ENCODE results near the gene MOK. TPM values are rescaled to one million over a fixed set of nuclear protein-coding genes. Genes with fewer than 3 reads are reported as not detected.
"Not testable (repeated sequence)": the region's sequence is repeated elsewhere in the genome, so short reads cannot be mapped to it uniquely, and the experiment has no call there.

MOK gene
- total and polyA plus RNA-seq, 2 donors: 12.9 to 19.3 TPM

DNA sequence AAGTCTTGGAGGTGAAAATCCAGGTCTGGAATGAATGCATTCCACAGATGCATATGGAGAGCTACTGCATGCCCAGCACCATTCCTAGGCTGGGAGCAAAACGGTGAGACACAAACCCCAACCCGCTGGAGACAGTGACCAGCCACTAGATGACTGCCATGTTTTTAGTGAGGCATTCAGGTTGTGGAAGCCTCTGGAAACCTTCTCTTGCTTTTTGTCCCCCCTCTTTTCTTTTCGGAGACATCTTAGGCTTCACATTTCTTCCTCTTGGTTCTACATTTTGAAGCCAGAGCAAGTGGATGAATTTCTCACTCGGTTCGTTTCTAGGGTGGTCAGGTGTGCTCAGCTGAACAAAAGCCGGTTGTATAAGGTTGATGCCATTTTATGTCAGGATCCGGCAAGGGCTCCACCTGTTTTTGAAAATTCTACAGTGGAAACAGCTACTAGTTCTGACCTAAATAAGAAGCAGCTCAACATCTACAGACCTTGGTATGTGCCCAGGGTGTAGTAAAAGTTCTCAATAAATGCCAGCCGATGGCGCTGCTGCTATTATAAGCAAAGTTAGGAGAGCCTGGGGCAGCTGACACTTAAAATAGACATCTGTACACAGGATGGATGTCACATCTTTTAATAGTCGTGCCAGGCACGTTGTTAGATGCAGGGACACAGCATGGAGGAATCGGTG, 12.7 kb upstream of the MOK start:
- H3K36me3 ChIP-seq (ENCODE audit: insufficient read depth): no peaks in the 10 kb centered on the region
- no peaks in the 10 kb centered on the region for H3K4me1 ChIP-seq (ENCODE audit: insufficient read depth)
- 51% methylated on average over 12 of the region's 12 CpGs for WGBS
- no peak overlapping the region for H3K27ac ChIP-seq (ENCODE audit: low read depth)
- DNase-seq (ENCODE audit: extremely low spot score): no peak
- peak overlapping the region; percentile 29 for H3K4me3 ChIP-seq (ENCODE audit: low read depth, low read length)

DNA sequence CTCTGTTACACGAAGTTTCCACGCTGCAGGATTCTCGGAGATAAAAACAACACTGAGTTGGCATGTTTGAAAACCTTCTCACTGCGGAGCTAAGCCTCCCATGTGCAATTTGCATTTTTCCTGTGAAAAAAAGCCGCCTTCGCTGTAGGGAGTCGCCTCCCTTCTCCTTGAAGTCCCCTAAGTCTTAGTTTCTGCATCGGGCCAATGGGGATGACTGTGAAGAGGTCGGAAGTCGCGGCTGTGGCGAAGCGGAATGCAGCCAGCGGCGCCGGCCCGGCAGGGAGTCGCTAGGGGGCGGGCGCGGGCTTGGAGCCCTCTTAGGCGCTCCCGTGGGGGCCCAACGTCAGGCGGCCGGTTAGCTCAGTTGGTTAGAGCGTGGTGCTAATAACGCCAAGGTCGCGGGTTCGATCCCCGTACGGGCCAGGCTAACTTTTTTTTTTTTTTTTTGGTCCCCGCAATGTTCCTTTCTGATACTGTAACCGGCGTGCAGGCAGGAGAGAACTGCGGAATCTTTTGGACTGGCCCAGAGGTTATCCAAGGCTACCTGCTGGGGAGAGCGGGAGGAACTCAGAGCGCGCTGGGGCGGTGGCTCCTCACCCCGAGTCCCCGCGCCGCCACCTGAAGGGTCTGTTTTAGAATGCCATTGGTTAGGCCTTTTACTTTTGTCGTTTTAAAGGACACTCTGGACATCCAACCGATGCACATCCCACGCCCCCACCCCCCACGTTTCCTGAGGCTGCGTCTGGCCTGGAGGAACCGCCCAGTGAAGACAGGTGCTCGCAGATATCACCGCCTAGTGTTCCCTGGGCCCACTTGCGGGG, 12.0 kb upstream of the MOK start:
- Histone ChIP-seq H3K27ac (ENCODE audit: low read depth) (peak overlapping the region; percentile 56), H3K4me1 (ENCODE audit: insufficient read depth) (no peaks in the 10 kb centered on the region), H3K36me3 (ENCODE audit: insufficient read depth) (no peaks in the 10 kb centered on the region), H3K4me3 (ENCODE audit: low read depth, low read length) (peak overlapping the region; percentile 35)
- 1% methylated on average over 54 of the region's 54 CpGs for WGBS
- DNase-seq (ENCODE audit: extremely low spot score): peak; percentile 74

DNA sequence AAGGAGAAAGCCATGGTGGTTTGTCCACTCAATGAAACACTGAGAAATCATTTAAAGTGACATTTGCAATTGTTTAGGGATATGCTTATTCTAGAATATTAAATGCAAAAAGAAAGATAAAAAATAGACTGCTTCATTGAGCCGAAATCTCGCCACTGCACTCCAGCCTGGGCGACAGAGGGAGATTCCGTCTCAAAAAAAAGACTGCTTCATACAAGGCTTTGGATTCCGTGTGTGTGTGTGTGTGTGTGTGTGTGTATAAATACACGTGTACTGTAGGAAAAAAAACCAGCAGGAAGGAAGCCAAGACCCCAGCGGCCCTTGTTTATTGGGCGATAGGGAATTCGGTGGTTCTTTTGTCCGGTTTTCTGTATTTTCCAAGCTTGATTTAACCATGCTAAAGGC, 11.4 kb upstream of the MOK start:
- H3K4me3 ChIP-seq (ENCODE audit: low read depth, low read length): peak overlapping the region; percentile 35
- H3K36me3 ChIP-seq (ENCODE audit: insufficient read depth): no peaks in the 10 kb centered on the region
- H3K4me1 ChIP-seq (ENCODE audit: insufficient read depth): no peaks in the 10 kb centered on the region
- DNase-seq (ENCODE audit: extremely low spot score): peak; percentile 62
- WGBS: under 1% methylated on average over 10 of the region's 10 CpGs
- no peak overlapping the region for H3K27ac ChIP-seq (ENCODE audit: low read depth)

GRCh38 chr14:102315121-102315520, 10.2 kb upstream of the MOK start:
- Histone ChIP-seq H3K36me3 (ENCODE audit: insufficient read depth) (no peaks in the 10 kb centered on the region), H3K27ac (ENCODE audit: low read depth) (no peak overlapping the region), H3K4me3 (ENCODE audit: low read depth, low read length) (no peak overlapping the region), H3K4me1 (ENCODE audit: insufficient read depth) (no peaks in the 10 kb centered on the region)
- DNase-seq (ENCODE audit: extremely low spot score): no peak
- WGBS: 77% methylated on average over 6 of the region's 6 CpGs

DNA sequence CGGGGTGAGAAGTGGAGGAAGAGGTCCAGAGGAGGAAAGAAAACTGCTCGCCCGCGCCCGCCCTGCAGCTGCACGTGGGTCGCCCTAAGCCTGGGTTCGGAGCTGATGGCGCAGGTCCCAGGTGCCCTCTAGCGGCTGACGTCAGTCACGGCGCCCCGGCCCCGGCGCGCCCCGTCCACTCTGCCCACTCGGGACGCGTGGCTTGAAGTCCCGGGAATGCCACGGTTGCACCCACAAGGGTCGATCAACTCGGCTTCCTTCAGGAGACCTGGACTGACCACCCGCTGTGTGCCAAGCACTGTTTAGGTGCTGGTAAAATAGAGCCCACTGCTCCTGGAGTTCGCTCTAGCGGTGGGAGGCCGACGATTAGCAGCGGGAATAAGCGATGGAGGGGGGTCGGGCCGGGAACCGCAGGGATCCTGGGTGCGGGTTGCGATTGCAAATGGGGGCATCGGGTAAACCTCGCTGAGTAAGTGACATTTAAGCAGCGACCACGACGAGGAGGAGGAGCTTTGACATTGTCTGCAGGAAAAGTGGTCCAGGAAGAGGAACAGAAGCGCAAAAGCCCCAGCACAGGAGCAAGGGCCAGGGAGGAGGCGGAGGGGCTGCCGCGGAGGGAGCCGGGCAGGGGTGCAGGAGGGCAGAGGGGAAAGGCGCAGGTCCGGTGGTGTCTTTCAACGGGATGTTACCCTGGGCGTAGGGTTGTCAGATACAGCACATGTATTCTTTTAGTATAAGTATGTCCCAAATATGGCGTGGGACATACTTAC, 9.5 kb upstream of the MOK start:
- DNase-seq (ENCODE audit: extremely low spot score): no peak
- no peak overlapping the region for H3K27ac ChIP-seq (ENCODE audit: low read depth)
- peak overlapping the region; percentile 39 for H3K4me3 ChIP-seq (ENCODE audit: low read depth, low read length)
- WGBS: 7% methylated on average over 52 of the region's 52 CpGs
- no peaks in the 10 kb centered on the region for H3K4me1 ChIP-seq (ENCODE audit: insufficient read depth)
- H3K36me3 ChIP-seq (ENCODE audit: insufficient read depth): no peaks in the 10 kb centered on the region

- no peaks in the 10 kb centered on the region for H3K4me1 ChIP-seq (ENCODE audit: insufficient read depth)
- WGBS: 92% methylated on average over 3 of the region's 3 CpGs
- H3K36me3 ChIP-seq (ENCODE audit: insufficient read depth): no peaks in the 10 kb centered on the region
- H3K4me3 ChIP-seq (ENCODE audit: low read depth, low read length): no peak overlapping the region
- H3K27ac ChIP-seq (ENCODE audit: low read depth): no peak overlapping the region
- no peak for DNase-seq (ENCODE audit: extremely low spot score)
These were observed 1.3 kb downstream of the MOK start for GRCh38 chr14:102303664-102304063.

DNA sequence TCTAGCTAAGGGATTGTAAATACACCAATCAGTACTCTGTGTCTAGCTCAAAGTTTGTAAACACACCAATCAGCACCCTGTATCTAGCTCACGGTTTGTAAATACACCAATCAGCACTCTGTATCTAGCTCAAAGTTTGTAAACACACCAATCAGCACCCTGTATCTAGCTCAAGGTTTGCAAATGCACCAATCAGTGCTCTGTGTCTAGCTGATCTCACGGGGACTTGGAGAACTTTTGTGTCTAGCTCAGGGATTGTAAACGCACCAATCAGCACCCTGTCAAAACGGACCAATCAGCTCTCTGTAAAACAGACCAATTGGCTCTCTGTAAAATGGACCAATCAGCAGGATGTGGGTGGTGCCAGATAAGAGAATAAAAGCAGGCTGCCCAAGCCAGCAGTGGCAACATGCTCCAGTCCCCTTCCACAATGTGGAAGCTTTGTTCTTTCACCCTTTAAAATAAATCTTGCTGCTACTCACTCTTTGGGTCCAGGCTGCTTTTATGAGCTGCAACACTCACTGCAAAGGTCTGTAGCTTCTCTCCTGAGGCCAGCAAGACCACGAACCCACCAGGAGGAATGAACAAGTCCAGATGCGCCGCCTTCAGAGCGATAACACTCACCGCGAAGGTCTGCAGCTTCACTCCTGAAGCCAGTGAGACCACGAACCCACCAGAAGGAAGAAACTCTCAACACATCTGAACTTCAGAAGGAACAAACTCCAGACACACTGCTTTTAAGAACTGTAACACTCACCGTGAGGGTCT, 6.5 kb downstream of the MOK start:
- WGBS: 86% methylated on average over 12 of the region's 12 CpGs

DNA sequence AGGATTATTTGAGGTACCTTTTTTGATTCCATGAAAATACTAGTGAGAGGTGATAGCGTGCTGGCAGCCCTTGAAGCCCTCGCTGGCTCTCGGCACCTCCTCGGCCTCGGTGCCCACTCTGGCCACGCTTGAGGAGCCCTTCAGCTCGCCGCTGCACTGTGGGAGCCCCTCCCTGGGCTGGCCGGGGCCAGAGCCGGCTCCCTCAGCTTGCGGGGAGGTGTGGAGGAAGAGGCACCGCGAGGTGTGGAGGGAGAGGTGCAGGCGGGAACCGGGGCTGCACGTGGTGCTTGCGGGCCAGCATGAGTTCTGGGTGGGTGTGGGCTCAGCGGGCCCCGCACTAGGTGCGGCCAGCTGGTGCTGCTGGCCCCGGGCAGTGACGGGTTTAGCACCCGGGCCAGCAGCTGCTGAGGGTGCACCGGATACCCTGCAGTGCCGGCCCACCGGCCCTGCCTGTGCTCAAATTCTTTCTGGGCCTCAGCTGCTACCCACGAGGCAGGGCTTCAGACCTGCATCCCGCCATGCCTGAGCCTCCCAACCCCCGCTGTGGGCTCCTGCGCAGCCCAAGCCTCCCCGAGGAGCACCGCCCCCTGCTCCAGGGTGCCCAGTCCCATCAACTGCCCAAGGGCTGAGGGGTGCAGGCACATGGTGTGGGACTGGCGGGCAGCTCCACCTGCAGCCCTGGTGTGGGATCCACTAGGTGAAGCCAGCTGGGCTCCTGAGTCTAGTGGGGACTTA, 7.4 kb downstream of the MOK start:
- WGBS: 94% methylated on average over 33 of the region's 33 CpGs
- Histone ChIP-seq H3K36me3 (ENCODE audit: insufficient read depth) (no peaks in the 10 kb centered on the region), H3K4me1 (ENCODE audit: insufficient read depth) (no peaks in the 10 kb centered on the region), H3K4me3 (ENCODE audit: low read depth, low read length) (no peak overlapping the region), H3K27ac (ENCODE audit: low read depth) (no peak overlapping the region)
- no peak for DNase-seq (ENCODE audit: extremely low spot score)

More for the DNA sequence above, 6.5 kb downstream of the MOK start:
- H3K36me3 ChIP-seq (ENCODE audit: insufficient read depth); H3K4me1 ChIP-seq (ENCODE audit: insufficient read depth); DNase-seq (ENCODE audit: extremely low spot score); H3K4me3 ChIP-seq (ENCODE audit: low read depth, low read length); H3K27ac ChIP-seq (ENCODE audit: low read depth): not testable (repeated sequence)

DNA sequence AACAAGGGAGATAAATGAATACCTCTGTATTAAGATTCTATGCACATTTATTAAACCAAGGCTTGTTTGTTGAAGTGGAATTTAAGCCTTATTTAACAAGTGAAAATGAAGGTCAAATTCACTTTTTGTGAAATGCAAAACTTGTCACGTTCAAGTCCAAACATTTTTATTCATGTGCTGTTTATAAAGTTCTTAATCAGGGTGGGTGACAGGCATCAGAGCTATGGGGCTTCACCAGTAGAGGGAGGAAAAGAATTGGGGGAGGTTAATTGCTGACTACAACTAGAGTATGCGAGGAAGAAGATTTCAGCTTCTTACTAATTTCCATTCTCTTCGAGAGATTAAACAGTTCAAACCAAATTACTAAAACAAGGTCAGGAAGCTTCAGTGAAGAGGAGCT, 9.7 kb downstream of the MOK start:
- Histone ChIP-seq H3K36me3 (ENCODE audit: insufficient read depth) (no peaks in the 10 kb centered on the region), H3K4me3 (ENCODE audit: low read depth, low read length) (no peak overlapping the region), H3K27ac (ENCODE audit: low read depth) (no peak overlapping the region), H3K4me1 (ENCODE audit: insufficient read depth) (no peaks in the 10 kb centered on the region)
- WGBS: 61% methylated on average over 3 of the region's 3 CpGs
- DNase-seq (ENCODE audit: extremely low spot score): no peak

DNA sequence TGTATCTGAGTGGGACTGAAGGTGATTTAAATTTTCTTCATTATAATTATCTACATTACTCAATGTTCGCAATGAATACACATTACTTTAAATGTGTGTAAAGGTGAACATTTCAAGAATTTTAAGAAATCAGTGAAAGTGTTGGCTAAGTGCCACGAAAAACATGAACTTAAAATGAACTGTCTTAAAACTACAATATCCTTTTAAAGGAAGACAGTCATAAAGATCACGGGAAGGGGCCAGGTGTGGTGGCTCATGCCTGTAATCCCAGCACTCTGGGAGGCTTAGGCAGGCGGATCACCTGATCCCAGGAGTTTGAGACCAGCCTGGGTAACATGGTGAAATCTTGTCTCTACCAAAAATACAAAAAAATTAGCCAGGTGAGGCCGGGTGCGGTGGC, 11.2 kb downstream of the MOK start:
- no peak for DNase-seq (ENCODE audit: extremely low spot score)

DNA sequence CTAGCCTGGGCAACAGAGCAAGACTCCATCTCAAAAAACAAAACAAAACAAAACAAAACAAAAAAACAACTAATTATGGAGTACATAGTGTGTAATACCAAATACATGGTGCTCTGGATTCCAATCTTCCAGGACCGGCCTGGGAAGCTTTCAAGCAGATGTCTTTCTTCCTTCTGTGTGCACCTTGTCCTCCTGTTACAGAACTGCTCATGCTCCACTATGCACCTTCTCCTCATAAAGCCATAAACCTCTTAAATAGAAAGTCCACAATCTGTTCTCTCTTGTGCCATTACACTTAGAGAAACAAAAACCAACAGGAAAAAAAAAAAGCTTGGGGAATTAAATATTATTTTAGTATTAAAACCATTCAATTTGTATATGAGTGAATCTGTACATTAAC, 12.5 kb downstream of the MOK start:
- no peaks in the 10 kb centered on the region for H3K4me1 ChIP-seq (ENCODE audit: insufficient read depth)
- H3K36me3 ChIP-seq (ENCODE audit: insufficient read depth): no peaks in the 10 kb centered on the region
- DNase-seq (ENCODE audit: extremely low spot score): no peak
- H3K4me3 ChIP-seq (ENCODE audit: low read depth, low read length): no peak overlapping the region
- 95% methylated on average over 1 of the region's 1 CpG for WGBS
- H3K27ac ChIP-seq (ENCODE audit: low read depth): no peak overlapping the region

More for the DNA sequence above, 11.2 kb downstream of the MOK start:
- Histone ChIP-seq H3K4me3 (ENCODE audit: low read depth, low read length) (no peak overlapping the region), H3K4me1 (ENCODE audit: insufficient read depth) (no peaks in the 10 kb centered on the region), H3K27ac (ENCODE audit: low read depth) (no peak overlapping the region), H3K36me3 (ENCODE audit: insufficient read depth) (no peaks in the 10 kb centered on the region)
- 77% methylated on average over 6 of the region's 6 CpGs for WGBS

- no peak for DNase-seq (ENCODE audit: extremely low spot score)
- H3K27ac ChIP-seq (ENCODE audit: low read depth): no peak overlapping the region
- H3K4me1 ChIP-seq (ENCODE audit: insufficient read depth): no peaks in the 10 kb centered on the region
- WGBS: 97% methylated on average over 2 of the region's 2 CpGs
- H3K4me3 ChIP-seq (ENCODE audit: low read depth, low read length): no peak overlapping the region
- H3K36me3 ChIP-seq (ENCODE audit: insufficient read depth): no peaks in the 10 kb centered on the region
These were observed 16.8 kb downstream of the MOK start for GRCh38 chr14:102288139-102288538.

- WGBS: 69% methylated on average over 2 of the region's 2 CpGs
- Histone ChIP-seq H3K36me3 (ENCODE audit: insufficient read depth) (no peaks in the 10 kb centered on the region), H3K4me1 (ENCODE audit: insufficient read depth) (no peaks in the 10 kb centered on the region), H3K27ac (ENCODE audit: low read depth) (no peak overlapping the region), H3K4me3 (ENCODE audit: low read depth, low read length) (no peak overlapping the region)
- DNase-seq (ENCODE audit: extremely low spot score): no peak
These were observed 19.9 kb downstream of the MOK start for GRCh38 chr14:102285106-102285505.
